Raji (cell line): ENCODE measurements around the gene ADAM20.

Source experiments
- POLR2A ChIP-seq: IDR thresholded peaks from 2 replicates; pipeline ENCODE4 v1.6.1; 2011; ENCODE audit warnings: low read depth, low read length, control low read depth; ENCODE audit not compliant: insufficient read depth

Gene ADAM20

GRCh38 chr14:70498191-70498590 is 36.6 kb downstream of the ADAM20 start:
- TF ChIP-seq POLR2A: no peak

DNA sequence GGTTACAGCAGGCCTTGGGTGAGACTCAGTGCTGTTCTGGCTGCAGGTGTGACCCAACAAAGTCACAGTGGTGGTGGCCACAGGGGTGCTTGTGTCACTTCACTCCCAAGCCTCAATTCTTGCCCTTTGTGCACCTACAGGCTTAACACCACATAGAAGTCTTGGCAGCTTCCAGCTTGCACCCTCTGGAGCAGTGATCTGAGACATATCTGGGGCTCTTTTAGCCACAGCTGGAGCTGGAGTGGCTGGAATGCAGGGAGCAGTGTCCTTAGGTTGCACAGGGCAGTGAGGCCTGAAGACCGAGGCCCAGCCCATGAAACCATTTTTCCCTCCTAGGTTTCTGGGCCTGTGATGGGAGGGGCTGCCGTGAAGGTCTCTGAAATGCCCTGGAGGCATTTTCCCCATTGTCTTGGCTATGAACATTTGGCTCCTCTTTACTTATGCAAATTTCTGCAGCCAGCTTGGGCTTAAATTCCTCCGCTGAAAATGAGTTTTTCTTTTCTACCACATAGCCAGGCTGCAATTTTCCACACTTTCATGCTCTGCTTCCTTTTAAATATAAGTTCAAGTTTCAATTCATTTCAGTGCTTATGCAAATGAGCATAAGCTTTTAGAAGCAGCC is 45.1 kb downstream of the ADAM20 start:
- TF ChIP-seq POLR2A: no peak

DNA sequence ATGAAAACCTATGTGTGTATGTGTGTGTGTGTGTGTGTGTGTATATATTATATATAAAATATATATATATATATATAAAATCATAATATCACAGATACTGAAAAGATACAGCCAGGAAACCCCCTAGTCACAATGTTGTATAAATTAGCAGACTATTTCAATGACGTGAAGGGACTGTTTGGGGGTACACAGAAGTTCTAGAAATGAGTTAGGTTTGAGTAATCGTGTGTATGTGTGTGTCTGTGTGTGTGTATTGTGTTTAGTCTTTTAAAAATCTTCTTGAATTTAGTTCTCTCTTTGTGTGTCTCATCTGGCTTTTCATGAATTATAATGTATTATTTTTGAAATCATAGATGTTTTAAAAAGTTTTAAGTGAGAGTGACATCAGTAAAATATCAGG is 61.0 kb downstream of the ADAM20 start:
- TF ChIP-seq POLR2A: no peak
